A549 treated with CORT108297 at 1 μM for 4 hours (cell line): ENCODE results near the gene CCDC71. TPM values are rescaled to one million over a fixed set of nuclear protein-coding genes. Genes with fewer than 3 reads are reported as not detected.

ENCODE experiments used
- total RNA-seq: library from RNA; stranded (reverse); fragments of 200-300 nt; extraction: Qiagen RNA extraction; gene quantifications from 5 replicates; pipeline ENCODE4 v1.2.3, GENCODE V29; 2022

CCDC71 gene
- 12.1 to 15.3 TPM (median 14.5 TPM) in 5 replicates for total RNA-seq

DNA sequence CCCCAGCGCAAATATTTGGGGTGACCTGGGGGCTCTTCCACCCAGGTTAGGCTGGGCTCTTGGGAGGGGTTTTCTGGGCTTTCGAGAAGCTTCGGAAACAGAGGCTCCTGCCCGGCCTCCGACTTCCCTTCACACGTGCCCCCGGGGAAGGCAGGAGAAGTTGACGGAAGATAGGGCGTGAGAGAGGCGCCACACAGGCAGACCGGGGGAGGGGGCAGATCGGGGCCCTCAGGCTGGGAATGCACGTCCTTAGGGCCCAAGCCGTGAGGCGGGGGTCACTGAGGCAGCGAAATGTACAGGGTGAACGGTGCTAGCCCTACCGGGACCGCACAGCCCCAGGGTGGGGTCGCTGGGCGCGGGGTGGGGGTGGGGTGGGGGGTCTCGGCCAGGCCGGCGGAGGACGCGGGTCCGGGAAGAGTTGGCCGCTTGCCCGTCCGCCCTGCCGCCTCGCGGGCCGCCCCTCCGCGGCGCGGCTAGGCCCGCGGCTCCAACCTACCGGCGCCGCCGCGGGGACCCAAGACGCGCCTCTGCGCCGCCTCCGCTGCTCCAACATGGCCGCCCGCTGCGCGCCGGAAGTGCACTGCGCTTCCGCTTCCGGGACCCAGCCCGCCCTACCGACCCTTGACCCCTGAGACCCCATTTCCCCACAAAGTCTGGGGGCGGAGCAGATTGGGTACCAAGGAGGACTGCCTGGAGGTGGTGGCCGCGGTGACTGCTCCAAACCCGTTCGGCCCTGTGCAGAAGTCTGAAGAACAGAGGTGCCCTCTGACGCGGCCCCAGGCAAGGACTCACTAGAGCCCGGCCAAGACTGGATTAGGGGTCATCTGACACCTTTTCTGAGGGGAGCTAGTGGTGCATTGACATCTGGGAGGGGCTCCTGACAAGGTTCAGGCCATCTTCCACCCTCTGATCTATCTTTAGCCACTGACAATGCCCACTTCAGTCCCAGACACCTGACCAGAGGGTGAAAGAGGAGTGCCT, at the start of gene CCDC71:
TSS of gene CCDC71 (minus strand) at position 561 of the 981 bp plus-strand sequence. CDS start 2,123 bp downstream, outside the sequence.

DNA sequence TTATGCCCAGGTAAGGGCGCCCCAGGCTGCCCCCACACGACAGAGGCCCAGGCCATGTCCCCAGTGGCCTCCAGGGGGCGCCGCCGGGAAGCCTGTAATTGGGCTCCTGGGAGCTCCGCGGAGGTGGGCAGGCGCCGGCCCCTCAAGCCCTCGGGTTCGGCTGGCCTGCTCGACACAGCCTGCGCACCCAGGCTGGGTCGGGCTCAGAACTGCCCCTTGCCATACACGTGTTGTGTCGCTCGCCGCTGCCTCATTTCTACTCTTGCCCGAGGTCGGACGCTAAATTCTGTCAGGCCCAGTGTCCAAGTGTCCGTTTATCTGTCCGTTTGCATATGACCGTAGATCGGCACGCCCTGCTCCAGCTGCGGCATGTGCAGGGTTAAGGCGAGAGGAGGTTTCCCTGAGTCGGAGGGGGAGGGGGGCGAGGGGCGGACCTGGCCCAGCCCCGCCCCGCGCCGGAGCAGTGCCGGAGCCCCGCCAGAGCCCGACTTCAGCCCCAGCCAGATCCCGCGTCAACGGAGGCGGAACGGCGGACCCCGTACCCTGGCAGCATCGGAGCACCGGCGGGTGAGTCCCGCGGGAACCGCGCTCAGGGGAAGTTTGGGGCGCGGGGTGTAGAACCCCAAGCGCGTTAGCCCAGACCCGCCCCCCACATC, 5.1 kb upstream of the CCDC71 start, which contains the start of gene KLHDC8B:
TSS of gene KLHDC8B (plus strand) at position 480 of the 656 bp plus-strand sequence. CDS start 1,172 bp downstream, outside the sequence.

DNA sequence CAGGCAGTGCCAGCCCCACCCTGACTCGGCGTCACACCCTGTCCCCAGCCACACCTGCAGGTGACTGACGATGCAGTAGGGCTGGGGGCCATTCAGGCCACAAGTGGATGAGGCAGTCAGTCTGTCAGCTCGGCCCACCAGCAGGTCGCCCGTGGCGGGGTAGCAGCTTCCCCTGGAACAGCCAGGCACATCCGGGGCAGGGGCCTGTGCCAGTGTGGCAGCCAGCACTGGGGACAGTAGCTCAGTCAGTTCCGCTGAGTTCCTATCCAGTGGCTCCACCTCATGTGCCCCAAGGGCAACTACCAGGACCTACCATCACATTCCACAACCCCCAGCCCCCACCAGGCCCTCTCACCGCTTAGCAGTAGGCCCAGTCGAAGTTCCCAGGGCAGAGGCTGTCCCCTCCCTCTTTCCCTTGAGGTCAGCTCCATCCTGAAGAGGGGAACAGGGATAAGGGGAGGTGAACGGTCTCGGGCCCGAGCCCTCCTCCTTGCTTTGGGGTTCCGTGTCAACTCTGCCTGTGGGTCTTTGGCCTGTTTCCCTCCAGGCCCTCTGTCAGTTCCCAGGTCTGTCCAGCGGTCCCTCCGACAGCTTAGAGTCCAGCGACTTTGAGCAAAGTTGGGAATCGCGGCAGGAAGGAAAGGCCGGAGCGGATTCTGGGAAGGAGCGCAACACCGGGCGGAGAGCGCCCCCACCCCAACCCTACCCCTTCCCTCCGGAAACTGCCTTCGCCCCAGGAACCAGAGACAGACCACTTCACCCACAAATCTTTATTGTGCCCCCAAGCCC, 33.5 kb downstream of the CCDC71 start, which contains the start of gene LAMB2:
TSS of gene LAMB2 (minus strand) at position 614 of the 789 bp plus-strand sequence. CDS start at position 431, 183 bp downstream.

DNA sequence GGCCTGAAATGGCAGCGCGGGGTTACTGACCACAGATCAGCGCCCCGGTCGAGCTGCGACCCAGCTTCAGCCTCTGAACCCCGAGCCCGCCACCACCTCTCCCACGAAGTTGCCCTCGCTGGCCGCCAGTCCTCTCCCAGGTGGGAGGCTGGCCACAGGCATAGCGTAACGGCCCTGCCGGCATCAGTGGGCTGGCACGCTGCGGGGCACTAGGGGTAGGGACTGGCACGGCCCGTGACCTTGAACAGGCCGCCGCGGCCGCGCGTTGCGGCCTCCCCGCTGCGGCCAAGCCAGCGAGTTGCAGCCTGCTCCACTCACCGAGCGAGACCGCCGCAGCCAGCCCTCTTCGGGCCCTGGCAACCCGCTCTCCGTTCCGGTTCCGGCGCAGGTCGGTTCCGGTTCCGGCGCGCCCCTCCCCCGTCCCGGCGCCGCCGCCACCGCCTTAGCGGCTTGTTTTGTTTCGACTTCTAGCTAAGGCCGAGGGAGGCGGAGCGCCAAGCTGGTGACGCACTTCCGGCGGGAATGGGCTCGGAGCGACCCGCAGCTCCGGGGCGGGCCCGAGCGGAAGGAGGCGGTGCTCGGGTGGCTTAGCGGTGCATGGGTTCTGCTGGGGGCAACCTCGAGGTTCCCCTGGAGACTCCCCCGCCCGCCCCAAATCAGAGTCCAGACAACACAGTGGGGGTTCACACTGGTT, 45.5 kb downstream of the CCDC71 start, which contains the start of gene USP19:
TSS of gene USP19 (minus strand) at position 386 of the 694 bp plus-strand sequence. CDS start 1,678 bp downstream, outside the sequence.

Other genes with a start within 250 kb of the CCDC71 start
- gene ARIH2, start 247.5 kb downstream of the CCDC71 start, total RNA-seq = 56.2 to 63.6 TPM (median 57.0 TPM) in 5 replicates
- gene P4HTM, start 176.1 kb downstream of the CCDC71 start, total RNA-seq = 12.4 to 21.3 TPM (median 19.6 TPM) in 5 replicates
- gene WDR6, start 158.9 kb downstream of the CCDC71 start, total RNA-seq = 60.5 to 79.4 TPM (median 74.0 TPM) in 5 replicates
- 18.4 to 26.9 TPM (median 25.6 TPM) in 5 replicates for gene DALRD3, start 147.8 kb downstream of the CCDC71 start, total RNA-seq
- gene NDUFAF3, start 144.2 kb downstream of the CCDC71 start, total RNA-seq = 55.1 to 94.9 TPM (median 94.0 TPM) in 5 replicates
- gene IMPDH2, start 136.9 kb downstream of the CCDC71 start, total RNA-seq = 152 to 164 TPM (median 157 TPM) in 5 replicates
- 37.2 to 41.5 TPM (median 37.6 TPM) in 5 replicates for gene QRICH1, start 72.3 kb downstream of the CCDC71 start, total RNA-seq
- 123 to 155 TPM (median 147 TPM) in 5 replicates for gene QARS1, start 61.6 kb downstream of the CCDC71 start, total RNA-seq
- gene USP19, start 45.5 kb downstream of the CCDC71 start, total RNA-seq = 18.7 to 26.6 TPM (median 25.1 TPM) in 5 replicates
- gene LAMB2, start 33.3 kb downstream of the CCDC71 start, total RNA-seq = 80.0 to 111 TPM (median 107 TPM) in 5 replicates
- 4.3 to 6.4 TPM (median 5.5 TPM) in 5 replicates for gene KLHDC8B, start 5.3 kb upstream of the CCDC71 start, total RNA-seq
- gene C3orf62, start 110.9 kb upstream of the CCDC71 start, total RNA-seq = 1.5 to 2.2 TPM (median 1.9 TPM) in 5 replicates
- gene USP4, start 173.7 kb upstream of the CCDC71 start, total RNA-seq = 10.3 to 14.8 TPM (median 13.2 TPM) in 5 replicates
- 254 to 327 TPM (median 296 TPM) in 5 replicates for gene GPX1, start 192.0 kb upstream of the CCDC71 start, total RNA-seq
- 451 to 557 TPM (median 457 TPM) in 5 replicates for gene RHOA, start 245.6 kb upstream of the CCDC71 start, total RNA-seq
- 20.1 to 24.8 TPM (median 23.7 TPM) in 5 replicates for gene TCTA, start 246.1 kb upstream of the CCDC71 start, total RNA-seq